ENCODE results near the gene SLC34A1.

The SLC34A1 gene

GRCh38 chr5:177440990-177441780, 57.0 kb downstream of the SLC34A1 start:
- Histone ChIP-seq H3K36me3 (replicated peaks) (peaks cover 18% of the 10 kb centered on the region), H3K27ac (no peak overlapping the region), H3K4me3 (ENCODE audit: low read depth, low read length) (no peak overlapping the region), H3K27me3 (replicated peaks) (no peaks in the 10 kb centered on the region)
- TF ChIP-seq, protein P1, sequence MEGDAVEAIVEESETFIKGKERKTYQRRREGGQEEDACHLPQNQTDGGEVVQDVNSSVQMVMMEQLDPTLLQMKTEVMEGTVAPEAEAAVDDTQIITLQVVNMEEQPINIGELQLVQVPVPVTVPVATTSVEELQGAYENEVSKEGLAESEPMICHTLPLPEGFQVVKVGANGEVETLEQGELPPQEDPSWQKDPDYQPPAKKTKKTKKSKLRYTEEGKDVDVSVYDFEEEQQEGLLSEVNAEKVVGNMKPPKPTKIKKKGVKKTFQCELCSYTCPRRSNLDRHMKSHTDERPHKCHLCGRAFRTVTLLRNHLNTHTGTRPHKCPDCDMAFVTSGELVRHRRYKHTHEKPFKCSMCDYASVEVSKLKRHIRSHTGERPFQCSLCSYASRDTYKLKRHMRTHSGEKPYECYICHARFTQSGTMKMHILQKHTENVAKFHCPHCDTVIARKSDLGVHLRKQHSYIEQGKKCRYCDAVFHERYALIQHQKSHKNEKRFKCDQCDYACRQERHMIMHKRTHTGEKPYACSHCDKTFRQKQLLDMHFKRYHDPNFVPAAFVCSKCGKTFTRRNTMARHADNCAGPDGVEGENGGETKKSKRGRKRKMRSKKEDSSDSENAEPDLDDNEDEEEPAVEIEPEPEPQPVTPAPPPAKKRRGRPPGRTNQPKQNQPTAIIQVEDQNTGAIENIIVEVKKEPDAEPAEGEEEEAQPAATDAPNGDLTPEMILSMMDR (IDR thresholded peaks at IDR 0.05; ENCODE audit: low read depth, low read length, missing control alignments): no peak
- in situ Hi-C loops (cut with HindIII; ENCODE audit: low pct_ligation_motif_present, low sequenced_read_pairs): loop anchor here (25.0 kb wide), 1 partner anchor 129 kb away; the partner anchor contains the start of genes MXD3, PRELID1 and RAB24
- DNase-seq: no peak

GRCh38 chr5:177442066-177442826, 58.0 kb downstream of the SLC34A1 start:
- H3K27me3 ChIP-seq (replicated peaks): no peaks in the 10 kb centered on the region
- no peak overlapping the region for H3K4me3 ChIP-seq (ENCODE audit: low read depth, low read length)
- H3K27ac ChIP-seq: no peak overlapping the region
- DNase-seq: no peak
- in situ Hi-C loops (cut with HindIII; ENCODE audit: low pct_ligation_motif_present, low sequenced_read_pairs): loop anchor here (25.0 kb wide), 1 partner anchor 130 kb away; the partner anchor contains the start of genes MXD3, PRELID1 and RAB24
- peaks cover 15% of the 10 kb centered on the region for H3K36me3 ChIP-seq (replicated peaks)
- TF ChIP-seq, protein P1 (IDR thresholded peaks at IDR 0.05; ENCODE audit: low read depth, low read length, missing control alignments): no peak

DNA sequence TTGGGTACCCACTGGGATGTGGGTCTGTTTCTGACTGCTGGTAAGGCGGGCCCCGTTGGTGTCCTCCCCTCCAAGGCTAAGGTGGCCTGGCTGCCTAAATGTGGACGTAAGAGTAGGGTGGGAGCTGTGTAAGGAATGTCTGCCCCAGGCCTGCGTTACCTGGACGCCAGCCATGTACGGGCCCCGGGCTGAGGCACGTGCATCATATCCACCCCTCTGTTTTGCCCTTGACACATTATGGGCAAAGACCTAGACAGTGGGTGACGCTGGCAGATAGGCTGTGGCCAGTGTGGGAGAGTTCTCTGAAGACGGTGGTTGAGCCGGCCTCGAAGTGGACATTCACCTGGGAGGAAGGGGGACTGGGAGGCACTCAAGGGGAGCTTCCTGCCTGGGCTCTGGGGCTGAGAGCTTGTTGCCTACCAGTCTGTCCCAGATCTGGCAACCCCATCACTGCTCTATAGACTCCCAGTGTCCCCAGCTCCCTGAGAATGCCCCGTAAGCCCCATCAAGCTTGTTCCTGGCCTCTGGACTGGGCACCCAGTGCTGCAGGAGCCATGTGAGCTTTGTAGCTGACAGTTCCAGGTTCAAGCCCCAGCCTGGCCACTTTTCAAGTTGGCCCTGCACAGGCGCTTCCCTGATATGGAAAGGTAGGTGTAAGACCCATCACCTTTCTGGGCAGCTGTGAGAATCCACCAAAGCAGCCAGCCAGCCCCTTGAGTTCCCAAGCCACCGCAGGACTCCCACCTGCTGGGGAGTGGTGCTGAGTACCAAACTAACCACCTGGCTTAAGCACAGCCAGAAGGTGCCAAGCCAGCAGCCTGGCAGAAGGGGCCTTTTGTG, 59.1 kb downstream of the SLC34A1 start:
- Histone ChIP-seq H3K27ac (no peak overlapping the region), H3K36me3 (replicated peaks) (peaks cover 9% of the 10 kb centered on the region), H3K4me3 (ENCODE audit: low read depth, low read length) (no peak overlapping the region), H3K27me3 (replicated peaks) (no peaks in the 10 kb centered on the region)
- in situ Hi-C loops (cut with HindIII; ENCODE audit: low pct_ligation_motif_present, low sequenced_read_pairs): loop anchor here (25.0 kb wide), 1 partner anchor 131 kb away; the partner anchor contains the start of genes MXD3, PRELID1 and RAB24
- TF ChIP-seq, protein P1 (IDR thresholded peaks at IDR 0.05; ENCODE audit: low read depth, low read length, missing control alignments): no peak
- no peak for DNase-seq

DNA sequence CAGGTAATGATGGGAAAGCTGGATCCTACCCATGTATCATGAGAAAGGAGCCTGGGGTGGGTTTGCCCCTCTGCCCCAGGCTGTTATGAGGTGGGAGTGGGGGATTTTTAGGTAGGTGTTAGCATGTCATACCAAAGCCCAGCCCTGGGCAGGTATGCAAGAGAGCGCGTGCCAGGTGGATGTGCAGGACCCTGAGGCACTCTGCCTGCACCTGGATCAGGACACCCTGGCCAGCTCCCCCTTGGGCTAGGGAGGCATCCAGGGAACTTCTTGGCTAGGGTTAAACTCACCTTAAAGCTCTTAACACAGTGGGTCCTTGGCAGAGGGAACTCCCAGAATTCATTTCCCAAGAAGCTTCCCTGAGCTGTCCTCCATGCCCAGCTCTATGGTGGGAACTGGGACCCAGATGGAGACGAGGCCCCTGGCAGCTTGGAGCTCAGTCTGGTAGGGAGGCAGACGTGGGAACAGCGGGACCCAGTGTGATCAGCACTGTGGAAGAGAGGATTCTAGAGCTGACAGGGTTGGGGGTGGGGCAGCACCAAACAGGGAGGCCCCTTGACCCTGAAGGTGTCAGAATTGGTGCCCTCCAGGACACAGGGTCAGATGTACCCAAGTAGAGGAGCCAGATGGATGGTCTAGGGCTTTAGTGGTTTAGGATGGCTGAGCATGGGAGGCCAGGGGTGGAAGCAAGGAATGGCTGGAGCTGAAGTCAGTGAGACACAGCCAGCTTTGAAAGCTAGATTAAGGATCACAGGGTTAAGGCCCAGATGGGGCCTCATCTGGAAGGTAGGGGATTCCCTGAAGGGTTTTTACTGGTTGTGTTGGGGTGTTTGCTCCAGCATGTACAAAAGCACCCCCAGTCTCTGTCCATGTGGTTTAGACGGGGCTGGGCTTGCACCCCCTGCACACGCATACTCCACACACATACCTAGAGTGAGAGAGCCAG, 60.1 kb downstream of the SLC34A1 start:
- Histone ChIP-seq H3K4me3 (ENCODE audit: low read depth, low read length) (no peak overlapping the region), H3K36me3 (replicated peaks) (peaks cover 4% of the 10 kb centered on the region), H3K27ac (no peak overlapping the region), H3K27me3 (replicated peaks) (no peaks in the 10 kb centered on the region)
- DNase-seq: no peak
- in situ Hi-C loops (cut with HindIII; ENCODE audit: low pct_ligation_motif_present, low sequenced_read_pairs): loop anchor here (25.0 kb wide), 1 partner anchor 132 kb away; the partner anchor contains the start of genes MXD3, PRELID1 and RAB24
- TF ChIP-seq, protein P1 (IDR thresholded peaks at IDR 0.05; ENCODE audit: low read depth, low read length, missing control alignments): no peak

All from brain microvascular endothelial cell (primary cell).